DMS53 (cell line): ENCODE results near the gene NOL6.
"Not testable (repeated sequence)": the region's sequence is repeated elsewhere in the genome, so short reads cannot be mapped to it uniquely, and the experiment has no call there.

Experiments used
- DNase-seq: peaks from one replicate; lab custom pipeline; 2025; lab: John Stamatoyannopoulos, UW

Gene NOL6

GRCh38 chr9:33435821-33436277 lies 37.9 kb downstream of the NOL6 start:
- no peak for DNase-seq

DNA sequence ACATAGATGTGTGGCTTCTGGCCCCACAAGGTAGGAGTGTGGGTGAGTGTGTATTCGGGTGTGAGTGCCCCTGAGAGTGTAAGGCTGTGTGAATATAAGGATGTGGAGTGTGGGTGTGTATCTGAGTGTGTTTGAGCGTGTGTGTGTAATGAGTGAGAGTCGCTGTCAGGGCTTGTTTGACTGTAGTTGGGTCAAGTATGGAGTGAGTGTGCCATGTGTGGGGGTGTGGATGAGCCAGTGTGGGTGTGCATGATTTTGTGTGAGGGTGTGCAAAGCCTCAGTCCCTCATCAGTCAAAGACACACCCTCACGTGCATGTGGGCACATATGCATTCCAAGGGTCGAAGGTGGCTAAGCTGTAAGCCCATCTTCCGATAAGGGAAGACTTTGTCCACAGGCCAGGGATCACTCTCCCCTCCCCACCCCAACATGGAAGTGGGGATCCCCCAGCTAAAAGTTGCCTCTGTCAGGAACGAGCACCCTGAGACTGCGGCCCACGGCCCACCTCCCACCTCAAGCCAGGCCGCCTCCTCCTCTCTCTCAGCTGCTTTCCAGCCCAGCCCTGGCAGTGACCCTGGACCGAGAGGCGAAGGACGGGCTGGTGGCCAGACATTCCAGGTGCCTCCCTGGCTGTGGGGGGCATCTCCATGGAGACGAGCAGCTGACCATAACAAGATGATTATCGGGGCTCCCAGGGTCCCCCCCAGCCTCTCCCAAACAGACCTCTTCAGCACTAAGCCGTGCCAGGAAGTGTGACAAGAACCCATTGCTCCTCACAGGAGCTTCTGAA lies 39.2 kb downstream of the NOL6 start:
- no peak for DNase-seq

GRCh38 chr9:33433871-33434270 lies 39.9 kb downstream of the NOL6 start:
- DNase-seq, result no peak

- DNase-seq, result no peak
These were observed 42.3 kb downstream of the NOL6 start for GRCh38 chr9:33431420-33431819.

GRCh38 chr9:33430942-33431341 lies 42.8 kb downstream of the NOL6 start:
- no peak for DNase-seq

- no peak for DNase-seq
These were observed 44.3 kb downstream of the NOL6 start for GRCh38 chr9:33429256-33429985.

GRCh38 chr9:33426843-33427293 lies 46.9 kb downstream of the NOL6 start:
- no peak for DNase-seq

GRCh38 chr9:33425128-33425533 lies 48.6 kb downstream of the NOL6 start:
- DNase-seq, result peak; percentile 63

- DNase-seq, result not testable (repeated sequence)
These were observed 49.2 kb downstream of the NOL6 start for GRCh38 chr9:33424492-33424891.

- DNase-seq, result not testable (repeated sequence)
These were observed 49.7 kb downstream of the NOL6 start for GRCh38 chr9:33424043-33424442.

DNA sequence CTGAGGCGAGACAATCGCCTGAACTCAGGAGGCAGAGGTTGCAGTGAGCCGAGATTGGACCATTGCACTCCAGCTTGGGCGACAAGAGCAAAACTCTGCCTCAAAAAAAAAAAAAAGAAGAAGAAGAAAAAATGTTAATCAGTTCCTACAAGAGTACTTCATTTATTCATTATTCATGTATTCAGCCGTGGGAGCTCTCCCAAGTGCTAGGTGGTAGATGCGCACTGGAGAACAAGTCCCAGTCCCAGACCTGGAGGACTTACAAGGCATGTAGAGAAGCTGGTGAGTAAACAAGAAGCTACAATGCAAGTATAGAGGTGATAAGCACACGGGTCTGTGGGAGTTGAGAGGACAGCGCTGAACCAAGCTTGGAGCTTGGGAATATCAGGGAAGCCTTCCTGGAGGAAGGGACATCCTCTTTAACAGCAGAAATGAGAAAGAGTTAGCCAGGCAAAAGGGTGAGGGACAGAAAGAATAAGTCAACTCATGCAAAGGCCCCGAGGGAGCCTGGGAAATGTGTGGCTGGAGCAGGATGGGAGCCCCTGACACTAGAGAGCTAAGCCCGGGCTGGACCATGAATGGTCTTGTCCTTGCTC lies 53.9 kb downstream of the NOL6 start:
- DNase-seq, result no peak

DNA sequence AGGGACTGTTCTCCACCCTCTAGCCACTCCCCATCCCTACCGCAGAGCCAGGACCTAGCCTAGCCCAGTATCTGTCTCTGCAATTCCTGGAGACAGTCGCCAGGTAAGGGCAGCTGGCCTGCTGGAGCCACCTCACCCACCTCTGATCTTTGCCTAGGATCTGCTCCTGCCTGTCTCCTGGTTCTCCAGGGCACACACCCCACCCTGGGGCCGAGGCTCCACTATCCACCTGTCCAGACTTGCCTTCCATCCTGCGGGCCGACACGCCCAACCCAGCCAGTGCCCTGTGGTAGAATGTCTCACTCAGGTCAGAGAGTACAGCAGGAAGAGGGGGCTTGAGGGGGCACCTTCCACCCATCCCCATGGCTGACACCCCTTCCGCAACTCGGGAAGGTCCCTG lies 55.6 kb downstream of the NOL6 start:
- no peak for DNase-seq

GRCh38 chr9:33416996-33417395 lies 56.7 kb downstream of the NOL6 start:
- peak; percentile 71 for DNase-seq

DNA sequence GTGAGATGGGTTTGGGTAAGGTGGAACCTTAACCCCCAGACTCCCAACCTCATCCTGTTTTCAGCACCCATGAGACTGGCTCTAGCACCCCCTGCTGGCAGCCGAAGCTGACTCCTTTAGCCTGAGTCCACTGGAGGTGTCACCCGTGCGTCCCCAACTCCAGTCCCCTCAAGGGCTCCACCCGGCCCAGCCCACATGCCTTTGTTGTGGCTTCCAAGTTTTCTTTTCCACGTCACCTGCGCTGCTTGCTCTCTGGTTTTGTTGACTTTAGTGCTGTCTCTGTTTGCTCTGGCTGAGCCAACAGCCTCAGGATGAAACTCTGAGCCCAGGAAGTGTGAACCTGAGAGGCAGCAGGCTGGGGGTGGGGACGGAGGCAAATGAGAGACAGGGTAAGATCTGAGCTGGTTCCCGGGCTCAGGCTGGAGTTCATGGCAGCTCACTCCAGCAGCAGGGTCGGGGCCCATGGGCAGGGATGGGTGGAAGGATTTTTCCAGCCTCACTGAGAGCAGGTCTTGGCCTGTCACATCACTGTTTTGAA lies 58.2 kb downstream of the NOL6 start:
- DNase-seq, result peak; percentile 99

- DNase-seq, result peak; percentile 35
These were observed 58.7 kb downstream of the NOL6 start for GRCh38 chr9:33414889-33415500.

GRCh38 chr9:33414268-33414667 lies 59.5 kb downstream of the NOL6 start:
- DNase-seq, result no peak
